Left lung (tissue), 10 donors: Measurements from ENCODE around the gene NT5M. TPM values are rescaled to one million over a fixed set of nuclear protein-coding genes. Genes with fewer than 3 reads are reported as not detected.
A peak's percentile ranks its signal among the peaks of the same experiment; 100 is the strongest.

Experiments
- ATAC-seq: fragments of 200-7000 bp; cut with Tn5 transposase; one replicate; pipeline ENCODE4 v1.9.1; 2020; ENCODE audit warnings: moderate library complexity
- DNase-seq, 4 donors: peaks; one replicate each; pipeline ENCODE4 v3.0.0-alpha.2; 2013 to 2020
- H3K27ac ChIP-seq, 2 donors: fragments of 200-600 bp; sonication (generic) in 1 of 2; one replicate each; pipeline versions ENCODE4 v1.5.0 to v1.8.0; 2020 to 2021
- H3K27me3 ChIP-seq, 2 donors: fragments of 200-600 bp; sonication (generic) in 1 of 2; one replicate each; pipeline versions ENCODE4 v1.5.0 to v1.8.0; 2020 to 2021
- H3K36me3 ChIP-seq, 2 donors: fragments of 200-600 bp; sonication (generic) in 1 of 2; one replicate each; pipeline versions ENCODE4 v1.5.0 to v1.8.0; 2020 to 2021
- H3K4me1 ChIP-seq, 2 donors: fragments of 200-600 bp; one replicate each; pipeline ENCODE4 v1.8.0; 2021
- H3K4me3 ChIP-seq, 2 donors: fragments of 200-600 bp; sonication (generic) in 1 of 2; one replicate each; pipeline versions ENCODE4 v1.5.0 to v1.8.0; 2020 to 2021; ENCODE audit warnings: mild to moderate bottlenecking in 1 of 2
- H3K9me3 ChIP-seq, 2 donors: fragments of 200-600 bp; sonication (generic) in 1 of 2; one replicate each; pipeline versions ENCODE4 v1.5.0 to v1.8.0; 2020 to 2021
- CTCF ChIP-seq, 2 donors: fragments of 200-600 bp; sonication (generic) in 1 of 2; IDR thresholded peaks; one replicate each; pipeline versions ENCODE4 v1.5.0 to v1.8.0; 2021; ENCODE audit warnings: antibody characterized with exemption in 2 of 2
- intact Hi-C, 2 donors: fragments of 100-400 bp; cut with DNase I; formaldehyde crosslinking; loops; one replicate each; pipeline versions ENCODE4 v1.11.2 to v1.14.2; 2022
- polyA plus RNA-seq, 6 donors: library from polyadenylated mRNA; unstranded; fragments of 120-200 nt; gene quantifications; one replicate each; pipeline ENCODE4 v1.2.1, GENCODE V29; 2013; ENCODE audit not compliant: insufficient read length in 6 of 6
- total RNA-seq, 2 donors: library from RNA; stranded (reverse); fragmentation: NEBNext Ultra II Directional; extraction: Animal tissue kit (Norgen Biotek cat#: 25700); gene quantifications; one replicate each; pipeline ENCODE4 v1.2.1, GENCODE V29; 2021
- donor health status: DM: no; HTN: yes; CAD: no.
- donor health status: DM: no; HTN: no; CAD: no.

NT5M gene
- total and polyA plus RNA-seq, 8 donors = 1.5 to 5.4 (median 3.8) TPM

GRCh38 chr17:17384291-17384615 lies 81.1 kb downstream of the NT5M start:
- no peak overlapping the region for H3K27ac ChIP-seq
- intact Hi-C loops = no loop called here
- no peak overlapping the region for H3K4me3 ChIP-seq
- no peaks in the 10 kb centered on the region for H3K36me3 ChIP-seq
- H3K9me3 ChIP-seq = no peaks in the 10 kb centered on the region
- H3K27me3 ChIP-seq = peaks cover 0 to 14% of the 10 kb centered on the region in 2 donors
- H3K4me1 ChIP-seq = no peaks in the 10 kb centered on the region
- ATAC-seq = no peak
- TF ChIP-seq CTCF (IDR thresholded peaks at IDR 0.05) = no peak
- DNase-seq = no peak

- H3K36me3 ChIP-seq = no peaks in the 10 kb centered on the region
- no peak overlapping the region for H3K27ac ChIP-seq
- H3K4me3 ChIP-seq = no peak overlapping the region
- ATAC-seq (no peak), DNase-seq (no peak)
- intact Hi-C loops = no loop called here
- H3K9me3 ChIP-seq = no peaks in the 10 kb centered on the region
- TF ChIP-seq CTCF (IDR thresholded peaks at IDR 0.05) = no peak
- no peaks in the 10 kb centered on the region for H3K4me1 ChIP-seq
- H3K27me3 ChIP-seq = peaks cover 0 to 14% of the 10 kb centered on the region in 2 donors
Observed at GRCh38 chr17:17384961-17385360, 81.8 kb downstream of the NT5M start.

GRCh38 chr17:17385491-17385890 lies 82.3 kb downstream of the NT5M start:
- Histone ChIP-seq H3K27me3 (peaks cover 0 to 9% of the 10 kb centered on the region in 2 donors), H3K36me3 (no peaks in the 10 kb centered on the region), H3K4me3 (no peak overlapping the region), H3K4me1 (no peaks in the 10 kb centered on the region), H3K9me3 (no peaks in the 10 kb centered on the region), H3K27ac (no peak overlapping the region)
- DNase-seq = peak in 1 of 4 donors; percentile 50
- no peak for TF ChIP-seq CTCF (IDR thresholded peaks at IDR 0.05)
- ATAC-seq = no peak
- intact Hi-C loops = no loop called here

GRCh38 chr17:17386094-17386800 lies 83.1 kb downstream of the NT5M start:
- no peaks in the 10 kb centered on the region for H3K9me3 ChIP-seq
- no peak overlapping the region for H3K4me3 ChIP-seq
- no peaks in the 10 kb centered on the region for H3K36me3 ChIP-seq
- TF ChIP-seq CTCF (IDR thresholded peaks at IDR 0.05) = no peak
- intact Hi-C loops = no loop called here
- no peak for DNase-seq
- no peak overlapping the region for H3K27ac ChIP-seq
- no peaks in the 10 kb centered on the region for H3K4me1 ChIP-seq
- no peak for ATAC-seq
- H3K27me3 ChIP-seq = peaks cover 0 to 5% of the 10 kb centered on the region in 2 donors

- ATAC-seq (peak; percentile 21), DNase-seq (no peak)
- intact Hi-C loops = no loop called here
- H3K9me3 ChIP-seq = no peaks in the 10 kb centered on the region
- no peaks in the 10 kb centered on the region for H3K4me1 ChIP-seq
- H3K27ac ChIP-seq = no peak overlapping the region
- H3K27me3 ChIP-seq = peaks cover 0 to 5% of the 10 kb centered on the region in 2 donors
- no peak for TF ChIP-seq CTCF (IDR thresholded peaks at IDR 0.05)
- H3K36me3 ChIP-seq = no peaks in the 10 kb centered on the region
- H3K4me3 ChIP-seq = no peak overlapping the region
Observed at GRCh38 chr17:17387017-17387497, 83.9 kb downstream of the NT5M start.
